ENCODE measurements around the gene PFKFB3. TPM values are rescaled to one million over a fixed set of nuclear protein-coding genes. Genes with fewer than 3 reads are reported as not detected.

The PFKFB3 gene
- total and polyA plus RNA-seq, 9 donors = 15.3 to 60.8 (median 40.2) TPM

DNA sequence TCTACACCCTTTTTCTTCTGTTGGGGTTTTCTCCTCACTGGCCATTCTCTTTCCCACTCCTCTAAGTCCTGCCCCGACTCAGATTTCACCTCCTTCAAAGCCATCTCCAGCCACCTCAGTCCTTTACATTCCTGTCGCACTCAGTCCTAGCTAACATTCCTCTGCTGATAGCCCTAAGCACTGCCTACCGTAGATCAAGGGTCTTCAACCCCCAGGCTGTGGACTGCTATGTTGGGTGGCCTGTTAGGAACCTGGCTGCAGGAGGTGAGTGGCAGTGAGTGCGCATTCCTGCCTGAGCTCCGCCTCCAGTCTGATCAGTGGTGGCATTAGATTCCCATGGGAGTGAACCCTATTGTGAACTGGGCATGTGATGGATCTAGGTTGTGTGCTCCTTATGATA lies 11.2 kb downstream of the PFKFB3 start:
- intact Hi-C loops (cut with DNase I) = no loop called here
- DNase-seq = no peak
- no peaks in the 10 kb centered on the region for H3K9me3 ChIP-seq
- TF ChIP-seq EP300 (IDR thresholded peaks at IDR 0.05) (no peak), POLR2A (IDR thresholded peaks at IDR 0.05) (no peak)
- TF ChIP-seq, protein P1, sequence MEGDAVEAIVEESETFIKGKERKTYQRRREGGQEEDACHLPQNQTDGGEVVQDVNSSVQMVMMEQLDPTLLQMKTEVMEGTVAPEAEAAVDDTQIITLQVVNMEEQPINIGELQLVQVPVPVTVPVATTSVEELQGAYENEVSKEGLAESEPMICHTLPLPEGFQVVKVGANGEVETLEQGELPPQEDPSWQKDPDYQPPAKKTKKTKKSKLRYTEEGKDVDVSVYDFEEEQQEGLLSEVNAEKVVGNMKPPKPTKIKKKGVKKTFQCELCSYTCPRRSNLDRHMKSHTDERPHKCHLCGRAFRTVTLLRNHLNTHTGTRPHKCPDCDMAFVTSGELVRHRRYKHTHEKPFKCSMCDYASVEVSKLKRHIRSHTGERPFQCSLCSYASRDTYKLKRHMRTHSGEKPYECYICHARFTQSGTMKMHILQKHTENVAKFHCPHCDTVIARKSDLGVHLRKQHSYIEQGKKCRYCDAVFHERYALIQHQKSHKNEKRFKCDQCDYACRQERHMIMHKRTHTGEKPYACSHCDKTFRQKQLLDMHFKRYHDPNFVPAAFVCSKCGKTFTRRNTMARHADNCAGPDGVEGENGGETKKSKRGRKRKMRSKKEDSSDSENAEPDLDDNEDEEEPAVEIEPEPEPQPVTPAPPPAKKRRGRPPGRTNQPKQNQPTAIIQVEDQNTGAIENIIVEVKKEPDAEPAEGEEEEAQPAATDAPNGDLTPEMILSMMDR (IDR thresholded peaks at IDR 0.05) = no peak
- H3K36me3 ChIP-seq = no peaks in the 10 kb centered on the region
- H3K27me3 ChIP-seq = no peaks in the 10 kb centered on the region
- H3K4me3 ChIP-seq = no peak overlapping the region
- H3K4me1 ChIP-seq (ENCODE audit: insufficient read depth) = peaks cover 12% of the 10 kb centered on the region
- WGBS, 3 donors = 93 to 94% (median 93%) methylated on average over 5 of the region's 5 CpGs
- H3K27ac ChIP-seq = no peak overlapping the region

DNA sequence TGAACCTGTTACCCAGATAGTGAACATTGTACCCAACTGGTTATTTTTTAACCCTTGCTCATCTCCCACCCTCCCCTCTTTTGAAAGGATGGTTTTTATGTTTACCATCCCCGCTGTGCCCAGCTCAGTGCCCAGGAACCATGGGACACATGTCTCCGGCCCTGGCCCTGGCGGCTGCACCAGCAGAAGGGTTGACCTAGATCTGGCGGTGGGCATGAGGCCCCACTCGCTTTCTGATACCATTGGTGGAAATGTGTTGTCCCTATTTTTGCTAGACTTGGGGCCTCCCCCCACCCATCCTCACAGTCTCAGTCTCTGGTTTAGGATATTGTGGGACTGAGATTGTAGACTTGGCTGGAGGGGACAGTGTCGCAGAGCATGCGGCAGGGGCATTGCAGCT lies 11.9 kb downstream of the PFKFB3 start:
- no peaks in the 10 kb centered on the region for H3K36me3 ChIP-seq
- TF ChIP-seq EP300 (IDR thresholded peaks at IDR 0.05) (no peak), POLR2A (IDR thresholded peaks at IDR 0.05) (no peak)
- TF ChIP-seq, protein P1 (IDR thresholded peaks at IDR 0.05) = no peak
- H3K27me3 ChIP-seq = no peaks in the 10 kb centered on the region
- intact Hi-C loops (cut with DNase I) = no loop called here
- no peak overlapping the region for H3K27ac ChIP-seq
- H3K4me1 ChIP-seq (ENCODE audit: insufficient read depth) = peaks cover 12% of the 10 kb centered on the region
- no peaks in the 10 kb centered on the region for H3K9me3 ChIP-seq
- no peak overlapping the region for H3K4me3 ChIP-seq
- WGBS, 3 donors = 96 to 97% (median 97%) methylated on average over 7 of the region's 7 CpGs
- no peak for DNase-seq

DNA sequence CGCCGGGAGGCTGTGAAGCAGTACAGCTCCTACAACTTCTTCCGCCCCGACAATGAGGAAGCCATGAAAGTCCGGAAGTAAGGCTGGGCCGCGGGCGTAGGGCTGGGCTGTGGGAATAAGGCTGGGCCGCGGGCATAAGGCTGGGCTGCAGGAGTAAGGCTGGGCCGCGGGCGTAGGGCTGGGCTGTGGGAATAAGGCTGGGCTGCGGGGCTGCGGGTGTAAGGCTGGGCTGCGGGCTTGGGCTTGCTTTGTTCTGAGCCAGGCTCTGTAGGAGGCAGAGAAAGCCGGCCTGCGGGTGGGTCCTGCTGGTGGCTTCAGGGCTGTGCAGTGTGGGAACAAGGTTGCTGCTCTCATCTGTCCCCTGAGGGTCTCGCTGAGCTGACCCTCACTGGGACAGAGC lies 12.5 kb downstream of the PFKFB3 start:
- Histone ChIP-seq H3K27ac (no peak overlapping the region), H3K4me1 (ENCODE audit: insufficient read depth) (peaks cover 12% of the 10 kb centered on the region), H3K4me3 (no peak overlapping the region), H3K36me3 (no peaks in the 10 kb centered on the region), H3K27me3 (no peaks in the 10 kb centered on the region), H3K9me3 (no peaks in the 10 kb centered on the region)
- TF ChIP-seq, protein P1 (IDR thresholded peaks at IDR 0.05) = no peak
- no peak for TF ChIP-seq POLR2A (IDR thresholded peaks at IDR 0.05)
- TF ChIP-seq EP300 (IDR thresholded peaks at IDR 0.05) = no peak
- DNase-seq = no peak
- WGBS, 3 donors = 95 to 96% (median 96%) methylated on average over 19 of the region's 19 CpGs
- intact Hi-C loops (cut with DNase I) = no loop called here

DNA sequence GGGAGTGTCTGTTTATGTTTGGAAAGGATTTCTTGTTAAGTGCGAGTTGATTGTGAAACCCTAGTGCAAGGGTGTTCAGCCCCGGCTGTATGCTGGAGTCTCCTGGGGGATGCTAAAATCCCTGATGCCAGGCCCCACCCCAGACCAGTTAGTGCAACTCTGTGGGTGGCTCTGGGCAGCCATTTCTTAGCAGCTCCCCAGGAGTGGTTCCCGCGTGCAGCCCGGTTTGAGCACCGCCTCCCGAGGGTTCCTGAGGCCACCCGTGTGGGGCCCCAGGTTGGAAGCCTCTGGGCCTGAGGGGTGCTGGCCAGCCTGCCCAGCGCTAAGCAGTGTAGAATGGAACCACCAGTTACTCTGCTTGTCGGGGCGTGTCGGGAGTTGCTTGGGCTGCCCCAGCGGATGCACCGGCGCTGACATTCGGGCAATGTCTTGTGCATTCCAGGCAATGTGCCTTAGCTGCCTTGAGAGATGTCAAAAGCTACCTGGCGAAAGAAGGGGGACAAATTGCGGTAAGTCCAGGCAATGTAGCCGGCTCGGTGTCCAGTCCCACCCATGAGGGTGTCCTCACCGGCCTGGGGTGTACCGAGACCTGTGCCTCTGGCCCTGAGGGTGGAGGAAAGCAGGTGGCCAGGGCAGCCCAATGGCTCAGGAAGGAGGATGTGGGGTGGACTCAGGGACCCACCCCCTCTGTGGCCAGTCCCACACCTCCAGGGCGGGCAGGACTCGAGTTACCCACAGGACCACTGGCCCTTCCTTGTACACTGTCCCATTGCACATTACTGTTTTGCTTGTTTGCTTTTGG lies 13.2 kb downstream of the PFKFB3 start:
- 88 to 90% (median 90%) methylated on average over 17 to 24 of the region's 24 CpGs for WGBS, 3 donors
- no peak overlapping the region for H3K27ac ChIP-seq
- H3K4me3 ChIP-seq = no peak overlapping the region
- no peaks in the 10 kb centered on the region for H3K27me3 ChIP-seq
- intact Hi-C loops (cut with DNase I) = no loop called here
- no peaks in the 10 kb centered on the region for H3K36me3 ChIP-seq
- TF ChIP-seq, protein P1 (IDR thresholded peaks at IDR 0.05) = no peak
- TF ChIP-seq EP300 (IDR thresholded peaks at IDR 0.05) (no peak), POLR2A (IDR thresholded peaks at IDR 0.05) (no peak)
- no peak for DNase-seq
- no peaks in the 10 kb centered on the region for H3K9me3 ChIP-seq
- peaks cover 12% of the 10 kb centered on the region for H3K4me1 ChIP-seq (ENCODE audit: insufficient read depth)
